SH-SY5Y (cell line): Measurements from ENCODE around the gene HEXD.

Experiments used
- GATA2 ChIP-seq: IDR thresholded peaks from 2 replicates; pipeline ENCODE4 v1.6.1; 2011; ENCODE audit warnings: mild to moderate bottlenecking, low read depth, low read length
- GATA3 ChIP-seq: IDR thresholded peaks from 2 replicates; pipeline ENCODE4 v1.6.1; 2011; ENCODE audit warnings: low read depth, mild to moderate bottlenecking, low read length, moderate library complexity

Gene HEXD

GRCh38 chr17:82489851-82490511 lies 71.8 kb downstream of the HEXD start:
- TF ChIP-seq GATA2, result no peak
- no peak for TF ChIP-seq GATA3

DNA sequence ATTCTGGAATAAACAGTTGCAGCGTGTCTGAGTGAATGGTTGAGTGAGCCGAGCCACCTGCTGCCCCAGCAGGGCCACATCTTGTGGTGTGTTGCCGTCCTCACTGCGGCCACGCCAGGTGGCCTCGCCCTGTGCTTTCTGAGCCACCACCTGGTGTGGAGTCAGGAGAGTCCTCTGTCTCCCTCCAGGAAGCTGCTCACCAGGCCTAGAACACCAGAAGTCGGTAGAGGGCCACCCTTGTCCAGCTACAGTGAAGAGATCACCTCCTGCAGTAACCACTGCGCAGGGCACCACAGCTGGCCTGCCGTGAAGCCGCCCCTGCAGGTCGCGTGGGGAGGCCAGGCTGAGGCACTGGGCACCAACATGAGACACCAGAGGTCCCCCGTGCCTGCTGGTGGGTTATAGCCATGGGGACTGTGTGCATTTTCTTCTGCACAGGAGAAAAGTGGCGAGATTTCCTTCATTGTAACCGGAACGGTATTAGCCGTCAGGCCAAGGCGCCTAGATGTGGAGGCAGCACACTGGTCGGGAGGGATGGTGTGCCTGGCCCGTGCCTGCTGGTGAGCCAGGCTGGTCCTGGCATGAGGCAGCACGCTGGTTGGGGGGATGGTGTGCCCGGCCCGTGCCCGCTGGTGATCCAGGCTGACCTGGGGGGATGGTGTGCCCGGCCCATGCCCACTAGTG lies 72.5 kb downstream of the HEXD start:
- TF ChIP-seq GATA3, result no peak
- TF ChIP-seq GATA2, result no peak

DNA sequence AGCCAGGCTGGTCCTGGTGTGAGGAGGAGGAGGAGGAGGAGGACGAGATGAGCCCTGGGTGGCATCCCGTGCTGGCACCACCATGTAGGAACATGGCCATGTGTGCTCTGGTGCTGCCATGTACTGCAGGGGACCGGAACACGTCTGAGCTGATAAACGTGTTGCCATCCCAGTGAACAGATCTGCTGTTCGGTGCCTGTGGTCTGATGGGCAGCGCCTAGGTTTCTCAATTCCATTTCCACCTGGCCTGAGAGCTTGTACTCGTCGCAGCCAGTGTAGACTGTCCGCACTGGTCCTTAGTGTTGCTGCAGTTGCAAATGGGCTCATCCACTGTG lies 73.0 kb downstream of the HEXD start:
- no peak for TF ChIP-seq GATA3
- TF ChIP-seq GATA2, result no peak

GRCh38 chr17:82491533-82491932 lies 73.4 kb downstream of the HEXD start:
- TF ChIP-seq GATA3 (no peak), GATA2 (no peak)
